ENCODE results near the gene NEDD9. TPM values are rescaled to one million over a fixed set of nuclear protein-coding genes. Genes with fewer than 3 reads are reported as not detected.
A peak's percentile ranks its signal among the peaks of the same experiment; 100 is the strongest.

NEDD9 gene
- total and polyA plus RNA-seq, 2 donors (not counting 1 experiment from before 2014, with no cell fraction given) = 38.9 to 46.2 TPM

- TF ChIP-seq EZH2 (IDR thresholded peaks at IDR 0.05; ENCODE audit: borderline replicate concordance, insufficient read depth, low read depth, low read length, poor library complexity, severe bottlenecking) = no peak
- no peak for TF ChIP-seq CTCF (IDR thresholded peaks at IDR 0.05)
- peaks cover 13 to 16% of the 10 kb centered on the region in 2 experiments for H3K36me3 ChIP-seq (replicated peaks in 1 of 2; ENCODE audit: control extremely low read depth in 1 of 2, control insufficient read depth in 1 of 2, extremely low read depth in 1 of 2, insufficient read depth in 2 of 2, low read length in 1 of 2)
- H3K4me1 ChIP-seq (ENCODE audit: control insufficient read depth in 2 of 2, insufficient read depth in 2 of 2, low read length in 2 of 2) = peaks cover 30 to 33% of the 10 kb centered on the region in 2 donors
- H3K4me1 Mint-ChIP-seq = peaks cover 42% of the 10 kb centered on the region
- WGBS (ENCODE audit: insufficient coverage) = 82% methylated on average over 9 of the region's 14 CpGs
- ATAC-seq (ENCODE audit: low read depth) (peak; percentile 47), DNase-seq (peak; percentile 42)
- no peaks in the 10 kb centered on the region for H3K9me3 ChIP-seq (ENCODE audit: control extremely low read depth in 1 of 3, control insufficient read depth in 2 of 3, insufficient read depth in 1 of 3, low read length in 2 of 3)
- peak overlapping the region; percentile 21 for H3K4me2 ChIP-seq (replicated peaks; ENCODE audit: low read depth, low read length, poor library complexity, severe bottlenecking)
- H3K4me3 ChIP-seq (ENCODE audit: control extremely low read depth in 1 of 5, extremely low read depth in 1 of 5, insufficient read depth in 1 of 5, low read depth in 2 of 5, low read length in 4 of 5) = no peak overlapping the region
- peak overlapping the region; percentile 25 to 69 for H3K27ac ChIP-seq (ENCODE audit: low read length in 2 of 2)
- POLR2A ChIA-PET = interaction anchor here (0.6 kb wide), 1 partner anchor 65 kb away, joined by 5 read pairs; no protein-coding TSS in a partner anchor
- no peaks in the 10 kb centered on the region for H3K9me3 Mint-ChIP-seq (ENCODE audit: insufficient read depth)
- H3K79me2 ChIP-seq (ENCODE audit: control insufficient read depth, insufficient read depth, low read length) = peaks cover 31% of the 10 kb centered on the region
- H3K4me3 Mint-ChIP-seq = peak overlapping the region; percentile 29
- H3K27me3 Mint-ChIP-seq = no peaks in the 10 kb centered on the region
- H2AFZ ChIP-seq (ENCODE audit: insufficient read depth, low read depth, low read length, poor library complexity, severe bottlenecking) = no peak overlapping the region
- H3K27ac Mint-ChIP-seq = peak overlapping the region; percentile 83
- no peaks in the 10 kb centered on the region for H4K20me1 ChIP-seq (ENCODE audit: control insufficient read depth, insufficient read depth, low read length, poor library complexity, severe bottlenecking)
- no peaks in the 10 kb centered on the region for H3K27me3 ChIP-seq (replicated peaks in 1 of 4; ENCODE audit: control extremely low read depth in 1 of 4, control insufficient read depth in 3 of 4, insufficient read depth in 4 of 4, low read length in 3 of 4)
- no peak overlapping the region for H3K9ac ChIP-seq (ENCODE audit: low read length)
- CTCF ChIA-PET = interaction anchor here (0.7 to 2.2 kb wide), 3 partner anchors 10 to 219 kb away, joined by 3 to 8 read pairs (median 4); partner anchors contain the start of gene NEDD9
- intact Hi-C loops (cut with micrococcal nuclease) = no loop called here
Measured at GRCh38 chr6:11277275-11278206, 45.1 kb upstream of the NEDD9 start.

- CTCF ChIA-PET = no interaction called here
Measured at GRCh38 chr6:11276911-11277274, 44.4 kb upstream of the NEDD9 start.

More at GRCh38 chr6:11276911-11277274, 44.4 kb upstream of the NEDD9 start:
- Mint-ChIP-seq H3K27ac (peak overlapping the region; percentile 83), H3K4me1 (peaks cover 42% of the 10 kb centered on the region), H3K9me3 (ENCODE audit: insufficient read depth) (no peaks in the 10 kb centered on the region), H3K4me3 (no peak overlapping the region), H3K27me3 (no peaks in the 10 kb centered on the region)
- Histone ChIP-seq H3K4me2 (replicated peaks; ENCODE audit: low read depth, low read length, poor library complexity, severe bottlenecking) (no peak overlapping the region), H3K4me1 (ENCODE audit: control insufficient read depth in 2 of 2, insufficient read depth in 2 of 2, low read length in 2 of 2) (peaks cover 30 to 33% of the 10 kb centered on the region in 2 donors), H3K9me3 (ENCODE audit: control extremely low read depth in 1 of 3, control insufficient read depth in 2 of 3, insufficient read depth in 1 of 3, low read length in 2 of 3) (no peaks in the 10 kb centered on the region), H3K27me3 (replicated peaks in 1 of 4; ENCODE audit: control extremely low read depth in 1 of 4, control insufficient read depth in 3 of 4, insufficient read depth in 4 of 4, low read length in 3 of 4) (no peaks in the 10 kb centered on the region), H3K79me2 (ENCODE audit: control insufficient read depth, insufficient read depth, low read length) (peaks cover 33% of the 10 kb centered on the region), H4K20me1 (ENCODE audit: control insufficient read depth, insufficient read depth, low read length, poor library complexity, severe bottlenecking) (no peaks in the 10 kb centered on the region), H3K9ac (ENCODE audit: low read length) (no peak overlapping the region), H3K36me3 (replicated peaks in 1 of 2; ENCODE audit: control extremely low read depth in 1 of 2, control insufficient read depth in 1 of 2, extremely low read depth in 1 of 2, insufficient read depth in 2 of 2, low read length in 1 of 2) (peaks cover 20 to 22% of the 10 kb centered on the region in 2 experiments), H2AFZ (ENCODE audit: insufficient read depth, low read depth, low read length, poor library complexity, severe bottlenecking) (no peak overlapping the region), H3K4me3 (ENCODE audit: control extremely low read depth in 1 of 5, extremely low read depth in 1 of 5, insufficient read depth in 1 of 5, low read depth in 2 of 5, low read length in 4 of 5) (no peak overlapping the region), H3K27ac (ENCODE audit: low read length in 2 of 2) (peak overlapping the region; percentile 25 to 69)
- DNase-seq = no peak
- WGBS (ENCODE audit: insufficient coverage) = 89% methylated on average over 2 of the region's 4 CpGs
- no peak for ATAC-seq (ENCODE audit: low read depth)
- intact Hi-C loops (cut with micrococcal nuclease) = no loop called here
- TF ChIP-seq EZH2 (IDR thresholded peaks at IDR 0.05; ENCODE audit: borderline replicate concordance, insufficient read depth, low read depth, low read length, poor library complexity, severe bottlenecking) = no peak
- TF ChIP-seq CTCF (IDR thresholded peaks at IDR 0.05) = no peak
- POLR2A ChIA-PET = no interaction called here

Measured in B cell (primary cell).